Kidney (tissue), 14 donors: ENCODE results near the gene THBS3. TPM values are rescaled to one million over a fixed set of nuclear protein-coding genes. Genes with fewer than 3 reads are reported as not detected.
"Not testable (repeated sequence)": the region's sequence is repeated elsewhere in the genome, so short reads cannot be mapped to it uniquely, and the experiment has no call there.

ENCODE experiments used
- DNase-seq, 5 donors: peaks; one replicate each; pipeline ENCODE4 v3.0.0-alpha.2; 2013 to 2020
- FAIRE-seq: peaks from 2 replicates; lab custom pipeline; 2012; peaks lifted over from hg19 to GRCh38; lab: Jason Lieb, UNC
- H3K27ac ChIP-seq, 2 donors: one replicate each; pipeline ENCODE4 v1.7.0; 2013; ENCODE audit warnings: low read depth in 2 of 2, low read length in 2 of 2, inconsistent platforms in 1 of 2
- H3K27me3 ChIP-seq: one replicate; pipeline ENCODE4 v1.7.1; 2013; ENCODE audit warnings: low read length, inconsistent platforms; ENCODE audit not compliant: control insufficient read depth, insufficient read depth
- H3K36me3 ChIP-seq, 3 donors: one replicate each; pipeline versions ENCODE4 v1.7.0 to v1.7.1; 2013; ENCODE audit warnings: low read length in 3 of 3, control low read depth in 1 of 3, inconsistent platforms in 1 of 3; ENCODE audit not compliant: insufficient read depth in 3 of 3, control insufficient read depth in 2 of 3
- H3K4me1 ChIP-seq, 3 donors: one replicate each; pipeline versions ENCODE4 v1.7.0 to v1.7.1; 2013; ENCODE audit warnings: low read length in 3 of 3, inconsistent platforms in 1 of 3, low read depth in 1 of 3; ENCODE audit not compliant: control insufficient read depth in 2 of 3, insufficient read depth in 2 of 3
- H3K4me3 ChIP-seq, 3 donors: one replicate each; pipeline versions ENCODE4 v1.7.0 to v1.8.1; 2013; ENCODE audit warnings: low read length in 3 of 3, control low read depth in 1 of 3, inconsistent platforms in 1 of 3
- H3K9ac ChIP-seq, 3 donors: one replicate each; pipeline versions ENCODE4 v1.7.0 to v1.7.1; 2013; ENCODE audit warnings: low read length in 3 of 3, control low read depth in 1 of 3, inconsistent platforms in 1 of 3
- H3K9me3 ChIP-seq, 3 donors: one replicate each; pipeline versions ENCODE4 v1.7.0 to v1.7.1; 2013; ENCODE audit warnings: low read length in 3 of 3, control low read depth in 1 of 3, inconsistent platforms in 1 of 3; ENCODE audit not compliant: control insufficient read depth in 2 of 3, insufficient read depth in 1 of 3
- intact Hi-C: fragments of 100-400 bp; cut with DNase I; formaldehyde crosslinking; loops from one replicate; pipeline ENCODE4 v1.11.1; 2022
- polyA plus RNA-seq: library from polyadenylated mRNA; stranded (reverse); fragments of 350-450 nt; fragmentation: Illumina TruSeq; extraction: RNeasy Lipid Tissue Mini Kit (QIAGEN cat#74804); gene quantifications from one replicate; pipeline ENCODE4 v1.2.3, GENCODE V29; 2014; ENCODE audit warnings: low read depth, low replicate concordance; ENCODE audit not compliant: insufficient read depth
- total RNA-seq: library from RNA; stranded (reverse); fragmentation: NEBNext Ultra II Directional; extraction: Animal tissue kit (Norgen Biotek cat#: 25700); gene quantifications from one replicate; pipeline ENCODE4 v1.2.1, GENCODE V29; 2021
- TF ChIP-seq, protein P1 (sequence below): IDR thresholded peaks from 3 replicates; pipeline ENCODE4 v1.5.1; 2012; ENCODE audit warnings: mild to moderate bottlenecking, moderate library complexity, borderline replicate concordance; ENCODE audit not compliant: insufficient read depth; ENCODE audit errors: extremely low read depth
- donor health status: control.
- donor health status: control.
- donor health status: control.
- donor health status: control.
- donor health status: control.
- donor health status: DM: yes; HTN: yes; CAD: no.
- donor health status: Normal renal cell carcinoma (clear cell type).

The THBS3 gene
- total and polyA plus RNA-seq, 2 donors from 2014 or later, result 21.4 to 33.0 TPM

- intact Hi-C loops, result no loop called here
- peaks cover 0 to 5% (median 0%) of the 10 kb centered on the region in 3 donors for H3K36me3 ChIP-seq
- FAIRE-seq (no peak), DNase-seq (no peak)
- peaks cover 0 to 11% (median 9%) of the 10 kb centered on the region in 3 donors for H3K4me1 ChIP-seq
- no peak overlapping the region for H3K4me3 ChIP-seq
- TF ChIP-seq, protein P1, sequence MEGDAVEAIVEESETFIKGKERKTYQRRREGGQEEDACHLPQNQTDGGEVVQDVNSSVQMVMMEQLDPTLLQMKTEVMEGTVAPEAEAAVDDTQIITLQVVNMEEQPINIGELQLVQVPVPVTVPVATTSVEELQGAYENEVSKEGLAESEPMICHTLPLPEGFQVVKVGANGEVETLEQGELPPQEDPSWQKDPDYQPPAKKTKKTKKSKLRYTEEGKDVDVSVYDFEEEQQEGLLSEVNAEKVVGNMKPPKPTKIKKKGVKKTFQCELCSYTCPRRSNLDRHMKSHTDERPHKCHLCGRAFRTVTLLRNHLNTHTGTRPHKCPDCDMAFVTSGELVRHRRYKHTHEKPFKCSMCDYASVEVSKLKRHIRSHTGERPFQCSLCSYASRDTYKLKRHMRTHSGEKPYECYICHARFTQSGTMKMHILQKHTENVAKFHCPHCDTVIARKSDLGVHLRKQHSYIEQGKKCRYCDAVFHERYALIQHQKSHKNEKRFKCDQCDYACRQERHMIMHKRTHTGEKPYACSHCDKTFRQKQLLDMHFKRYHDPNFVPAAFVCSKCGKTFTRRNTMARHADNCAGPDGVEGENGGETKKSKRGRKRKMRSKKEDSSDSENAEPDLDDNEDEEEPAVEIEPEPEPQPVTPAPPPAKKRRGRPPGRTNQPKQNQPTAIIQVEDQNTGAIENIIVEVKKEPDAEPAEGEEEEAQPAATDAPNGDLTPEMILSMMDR, result no peak
- no peak overlapping the region for H3K27ac ChIP-seq
- no peaks in the 10 kb centered on the region for H3K27me3 ChIP-seq
- no peaks in the 10 kb centered on the region for H3K9me3 ChIP-seq
- no peak overlapping the region for H3K9ac ChIP-seq
Measured at GRCh38 chr1:155241841-155242264, 34.2 kb upstream of the THBS3 start.

DNA sequence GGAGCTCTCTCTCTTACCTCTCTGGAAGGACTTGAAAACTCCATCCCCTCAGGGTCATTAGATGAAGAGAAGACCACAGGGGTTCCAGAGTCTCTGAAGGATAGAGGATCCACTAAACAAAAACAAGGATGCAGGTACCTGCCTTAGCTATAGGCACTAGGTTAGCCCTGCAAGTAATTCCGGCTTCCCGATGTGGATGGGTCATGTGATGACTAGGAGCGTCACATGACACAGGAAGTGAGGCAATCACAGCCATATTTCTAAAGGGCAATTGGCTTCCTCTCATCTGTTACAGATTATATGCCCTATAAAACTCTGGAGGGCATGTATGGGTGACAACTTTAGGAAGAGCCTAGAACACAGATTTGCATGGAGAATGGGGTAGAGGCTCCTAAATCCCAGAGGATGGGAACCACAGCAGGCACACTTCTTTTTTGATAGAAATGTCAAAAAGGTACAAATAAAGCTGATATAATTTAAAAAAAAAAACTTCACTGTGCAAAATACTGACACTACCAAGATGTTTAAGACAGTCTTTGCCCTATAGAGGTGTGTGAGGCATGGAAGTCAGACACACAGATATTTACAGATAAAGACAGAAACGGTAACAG is 33.5 kb upstream of the THBS3 start:
- Histone ChIP-seq H3K27ac (no peak overlapping the region), H3K9ac (peak overlapping the region in 2 of 3 donors; percentile 32 to 53), H3K9me3 (no peaks in the 10 kb centered on the region), H3K4me3 (peak overlapping the region; percentile 50 to 84 (median 68)), H3K27me3 (no peaks in the 10 kb centered on the region), H3K4me1 (peaks cover 0 to 11% (median 9%) of the 10 kb centered on the region in 3 donors), H3K36me3 (peaks cover 0 to 7% (median 0%) of the 10 kb centered on the region in 3 donors)
- DNase-seq (peak in 4 of 5 donors; percentile 78 to 93 (median 85)), FAIRE-seq (no peak)
- intact Hi-C loops, result no loop called here
- TF ChIP-seq, protein P1, result no peak

DNA sequence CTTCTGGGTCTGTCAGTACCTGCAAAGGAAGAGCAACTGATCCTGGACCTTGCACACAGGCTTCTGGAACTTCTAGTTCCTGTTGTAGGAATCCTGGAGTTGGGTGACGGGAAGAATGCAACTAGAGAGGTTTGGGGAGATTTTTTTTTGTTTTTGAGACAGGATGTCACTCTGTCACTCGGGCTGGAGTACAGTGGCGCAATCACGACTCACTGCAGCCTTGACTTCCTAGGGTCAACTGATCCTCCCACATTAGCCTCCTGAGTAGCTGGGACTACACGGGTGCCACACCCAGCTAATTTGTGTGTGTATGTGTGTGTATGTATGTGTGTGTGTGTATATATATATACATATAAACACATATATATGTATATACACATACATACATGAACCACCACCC is 28.8 kb upstream of the THBS3 start:
- Histone ChIP-seq H3K4me3 (no peak overlapping the region), H3K36me3 (peaks cover 0 to 13% (median 5%) of the 10 kb centered on the region in 3 donors), H3K9ac (no peak overlapping the region), H3K9me3 (no peaks in the 10 kb centered on the region), H3K27ac (no peak overlapping the region), H3K4me1 (peaks cover 0 to 2% (median 0%) of the 10 kb centered on the region in 3 donors), H3K27me3 (no peaks in the 10 kb centered on the region)
- intact Hi-C loops, result no loop called here
- FAIRE-seq, result no peak
- no peak for DNase-seq
- TF ChIP-seq, protein P1, result no peak

- intact Hi-C loops, H3K4me3 ChIP-seq, H3K9me3 ChIP-seq, FAIRE-seq, H3K4me1 ChIP-seq, DNase-seq, H3K27ac ChIP-seq, H3K27me3 ChIP-seq, H3K9ac ChIP-seq: not testable (repeated sequence)
- peaks cover 0 to 13% (median 5%) of the 10 kb centered on the region in 3 donors for H3K36me3 ChIP-seq
Measured at GRCh38 chr1:155235375-155235774, 27.7 kb upstream of the THBS3 start.

DNA sequence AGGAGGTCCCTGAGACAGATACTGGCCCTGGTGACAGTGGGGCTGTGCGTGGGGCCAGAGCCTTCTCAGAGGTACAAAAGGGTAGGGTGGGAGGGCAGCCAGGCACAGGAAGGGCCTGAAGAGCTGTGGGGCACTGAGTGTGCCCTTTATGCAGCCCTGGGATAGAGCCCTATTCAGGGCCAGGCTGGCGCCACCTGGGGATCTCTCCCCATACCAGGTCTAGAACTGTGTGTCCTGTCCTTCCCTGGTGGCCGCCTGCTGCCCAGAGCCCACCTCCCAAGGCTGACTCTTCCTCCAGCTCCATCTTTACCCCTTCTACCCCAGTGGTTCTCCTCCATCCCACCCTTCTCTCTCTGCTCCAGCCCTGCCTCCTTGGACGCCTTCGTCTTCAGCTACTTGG is 25.8 kb upstream of the THBS3 start:
- H3K4me3 ChIP-seq, H3K9ac ChIP-seq, DNase-seq, H3K9me3 ChIP-seq, H3K27me3 ChIP-seq, H3K27ac ChIP-seq, H3K4me1 ChIP-seq, FAIRE-seq, intact Hi-C loops: not testable (repeated sequence)
- peaks cover 0 to 13% (median 5%) of the 10 kb centered on the region in 3 donors for H3K36me3 ChIP-seq
